ENCODE measurements around the gene OR6B2.

- TF ChIP-seq CTCF (IDR thresholded peaks at IDR 0.05) (no peak), POLR2A (IDR thresholded peaks at IDR 0.05) (no peak)
Measured at GRCh38 chr2:240077442-240077841, 47.2 kb upstream of the OR6B2 start.

All from gastroesophageal sphincter (tissue), 3 donors.